Neuronal stem cell (in vitro differentiated cells): ENCODE measurements around the gene CLDN14. TPM values are rescaled to one million over a fixed set of nuclear protein-coding genes. Genes with fewer than 3 reads are reported as not detected.

Experiments used
- DNase-seq: peaks from one replicate; pipeline ENCODE4 v3.0.0-alpha.2; 2013; ENCODE audit warnings: low spot score
- H2AFZ ChIP-seq: one replicate; pipeline ENCODE4 v1.6.1; 2013; ENCODE audit warnings: mild to moderate bottlenecking, low read length, inconsistent platforms
- H2AK5ac ChIP-seq: 2 replicates; pipeline ENCODE4 v1.6.1; 2013; ENCODE audit warnings: low read depth, mild to moderate bottlenecking, inconsistent platforms, low read length, moderate library complexity, mixed read lengths
- H2BK120ac ChIP-seq: 2 replicates; pipeline ENCODE4 v1.6.1; 2013; ENCODE audit warnings: low read depth, mild to moderate bottlenecking, inconsistent platforms, low read length, moderate library complexity, mixed read lengths
- H2BK12ac ChIP-seq: one replicate; pipeline ENCODE4 v1.6.1; 2013; ENCODE audit warnings: low read length, inconsistent platforms
- H2BK15ac ChIP-seq: 2 replicates; pipeline ENCODE4 v1.6.1; 2013; ENCODE audit warnings: mild to moderate bottlenecking, low read length, inconsistent platforms, mixed read lengths
- H2BK5ac ChIP-seq: one replicate; pipeline ENCODE4 v1.6.1; 2013; ENCODE audit warnings: inconsistent platforms, mild to moderate bottlenecking, low read length, moderate library complexity
- H3K14ac ChIP-seq: one replicate; pipeline ENCODE4 v1.6.1; 2013; ENCODE audit warnings: low read length, inconsistent platforms
- H3K18ac ChIP-seq: 2 replicates; pipeline ENCODE4 v1.6.1; 2013; ENCODE audit warnings: low read length, inconsistent platforms
- H3K23ac ChIP-seq: 2 replicates; pipeline ENCODE4 v1.6.1; 2013; ENCODE audit warnings: low read depth, mild to moderate bottlenecking, mixed read lengths, low read length, inconsistent platforms; ENCODE audit not compliant: poor library complexity
- H3K27ac ChIP-seq: replicated peaks from 3 replicates; pipeline ENCODE4 v1.5.1; 2013; ENCODE audit warnings: low read length, inconsistent platforms
- H3K27me3 ChIP-seq, 3 experiments: 2 replicates each; pipeline ENCODE4 v1.6.1; 2013; ENCODE audit warnings: low read length in 3 of 3, mild to moderate bottlenecking in 2 of 3, inconsistent platforms in 1 of 3, low read depth in 1 of 3, mixed read lengths in 1 of 3, moderate library complexity in 1 of 3; ENCODE audit not compliant: control insufficient read depth in 3 of 3, insufficient read depth in 3 of 3
- H3K36me3 ChIP-seq, 2 donors: replicated peaks in 1 of 2; 2 replicates each; pipeline ENCODE4 v1.6.1; 2013; ENCODE audit warnings: low read length in 2 of 2; ENCODE audit not compliant: control insufficient read depth in 2 of 2, insufficient read depth in 2 of 2
- H3K4ac ChIP-seq: 2 replicates; pipeline ENCODE4 v1.6.1; 2013; ENCODE audit warnings: inconsistent platforms, mild to moderate bottlenecking, low read length, moderate library complexity
- H3K4me1 ChIP-seq, 2 donors: 1 replicate in 1 of 2; 2 replicates in 1 of 2; pipeline ENCODE4 v1.6.1; 2013; ENCODE audit warnings: low read length in 2 of 2, low read depth in 1 of 2; ENCODE audit not compliant: control insufficient read depth in 2 of 2, insufficient read depth in 1 of 2
- H3K4me2 ChIP-seq: one replicate; pipeline ENCODE4 v1.6.1; 2013; ENCODE audit warnings: mild to moderate bottlenecking, low read length, inconsistent platforms; ENCODE audit not compliant: insufficient read depth, poor library complexity, severe bottlenecking
- H3K4me3 ChIP-seq, 2 donors: 2 replicates each; pipeline ENCODE4 v1.5.1; 2013; ENCODE audit warnings: low read length in 2 of 2, mild to moderate bottlenecking in 2 of 2, inconsistent platforms in 1 of 2, moderate library complexity in 1 of 2
- H3K79me1 ChIP-seq: one replicate; pipeline ENCODE4 v1.6.1; 2013; ENCODE audit warnings: low read depth, mild to moderate bottlenecking, inconsistent platforms, low read length, moderate library complexity
- H3K9ac ChIP-seq: one replicate; pipeline ENCODE4 v1.6.1; 2013; ENCODE audit warnings: mild to moderate bottlenecking, low read depth, low read length, inconsistent platforms; ENCODE audit not compliant: poor library complexity
- H3K9me3 ChIP-seq, 2 donors: replicated peaks in 1 of 2; 2 replicates each; pipeline versions ENCODE3 to v1.6.1; 2013; ENCODE audit warnings: low read length in 2 of 2, mild to moderate bottlenecking in 2 of 2, inconsistent platforms in 1 of 2, low read depth in 1 of 2, mixed read lengths in 1 of 2, moderate library complexity in 1 of 2; ENCODE audit not compliant: control insufficient read depth in 2 of 2, insufficient read depth in 1 of 2
- H4K8ac ChIP-seq: one replicate; pipeline ENCODE4 v1.6.1; 2013; ENCODE audit warnings: low read depth, mild to moderate bottlenecking, inconsistent platforms, low read length, moderate library complexity
- H4K91ac ChIP-seq: one replicate; pipeline ENCODE4 v1.6.1; 2013; ENCODE audit warnings: low read length, low read depth, mild to moderate bottlenecking, inconsistent platforms; ENCODE audit not compliant: poor library complexity
- WGBS, 2 donors: extraction: QIAGEN DNeasy Blood & Tissue Kit; methylation state at CpG; one replicate each; pipeline ENCODE4 v1.1.7; 2013; ENCODE audit warnings: missing lambda C conversion rate in 2 of 2, mixed read lengths in 1 of 2; ENCODE audit not compliant: insufficient read length in 2 of 2, insufficient replicate concordance in 1 of 2; ENCODE audit errors: extremely low coverage in 2 of 2; 5-methylcytosine and 5-hydroxymethylcytosine counted together
- polyA plus RNA-seq, 2 experiments: library from polyadenylated mRNA; stranded (reverse); fragments of 200-250 nt; gene quantifications; one replicate each; pipeline ENCODE4 v1.2.3, GENCODE V29; 2013

Gene CLDN14, protein sequence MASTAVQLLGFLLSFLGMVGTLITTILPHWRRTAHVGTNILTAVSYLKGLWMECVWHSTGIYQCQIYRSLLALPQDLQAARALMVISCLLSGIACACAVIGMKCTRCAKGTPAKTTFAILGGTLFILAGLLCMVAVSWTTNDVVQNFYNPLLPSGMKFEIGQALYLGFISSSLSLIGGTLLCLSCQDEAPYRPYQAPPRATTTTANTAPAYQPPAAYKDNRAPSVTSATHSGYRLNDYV
- polyA plus RNA-seq (2013, experiment 1 of 2): not detected
- polyA plus RNA-seq (2013, experiment 2 of 2): not detected

DNA sequence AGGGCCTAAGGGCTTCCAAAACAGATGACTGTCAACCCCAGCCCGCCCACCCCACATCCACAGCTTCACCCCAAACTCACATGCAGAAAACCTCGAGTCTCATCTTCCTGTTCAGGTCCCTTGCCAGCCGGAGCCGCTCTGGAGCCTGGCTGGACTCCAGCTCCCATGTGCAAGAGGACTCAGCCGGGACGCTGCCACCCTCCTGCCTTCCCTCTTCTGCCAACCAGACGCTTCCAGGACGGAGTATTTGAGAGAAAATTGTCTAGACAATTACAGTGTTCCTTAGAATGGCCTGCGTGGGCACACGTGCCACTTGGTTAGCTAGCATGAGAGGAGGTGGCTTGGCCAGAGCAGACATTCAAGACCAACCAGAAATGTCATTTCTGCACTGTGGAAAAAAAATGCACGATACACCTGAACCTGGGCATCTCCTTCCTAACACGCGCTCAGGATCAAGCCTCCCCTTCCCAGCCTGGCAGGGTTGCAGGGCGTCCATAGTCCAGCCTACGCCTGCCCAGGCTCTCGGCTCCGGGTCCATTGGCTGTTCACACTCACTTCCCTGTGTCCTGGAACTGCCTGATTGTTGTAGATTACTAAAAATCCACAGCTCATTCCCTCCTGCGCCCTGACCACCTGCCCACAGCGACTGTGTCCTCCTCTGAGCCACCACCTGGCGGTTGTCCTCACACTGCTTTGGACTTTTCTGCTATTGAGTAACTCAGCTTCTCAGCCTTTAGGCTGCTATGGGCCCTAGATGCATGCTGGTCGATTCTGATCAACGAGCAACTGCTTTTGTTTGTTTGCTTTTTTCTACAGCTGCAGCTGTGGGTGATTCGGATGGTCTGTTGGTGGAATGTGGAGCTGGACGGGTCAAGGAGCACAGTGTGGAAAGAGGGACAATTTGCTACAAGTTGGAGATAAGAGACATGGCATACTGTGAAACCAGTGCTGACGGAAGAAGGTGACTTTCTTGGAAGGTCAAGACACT is at the start of gene CLDN14:
Gene CLDN14 (minus strand): TSS at position 708 of the 988 bp plus-strand sequence. CDS start 18,427 bp downstream, outside the sequence.
- H3K27me3 ChIP-seq: peaks cover 0 to 35% (median 0%) of the 10 kb centered on the region in 3 experiments
- no CpG with 5 or more reads among the region's 25 CpGs for WGBS, 2 donors
- H2BK120ac ChIP-seq: no peak within 1 kb of the TSS
- H3K4ac ChIP-seq: peak within 1 kb of the TSS; percentile 7
- no peak within 1 kb of the TSS for H4K91ac ChIP-seq
- H3K9me3 ChIP-seq: no peaks in the 10 kb centered on the region
- no peak within 1 kb of the TSS for H3K4me2 ChIP-seq
- H2BK5ac ChIP-seq: no peak within 1 kb of the TSS
- no peak within 1 kb of the TSS for H3K27ac ChIP-seq
- H3K4me3 ChIP-seq: no peak within 1 kb of the TSS
- no peak for DNase-seq
- H3K4me1 ChIP-seq: peaks cover 0 to 4% of the 10 kb centered on the region in 2 donors
- no peak within 1 kb of the TSS for H2AK5ac ChIP-seq
- no peak within 1 kb of the TSS for H2BK15ac ChIP-seq
- H2AFZ ChIP-seq: no peak within 1 kb of the TSS
- H3K23ac ChIP-seq: no peak within 1 kb of the TSS
- H3K14ac ChIP-seq: no peak within 1 kb of the TSS
- H3K18ac ChIP-seq: peak within 1 kb of the TSS; percentile 57
- no peak within 1 kb of the TSS for H2BK12ac ChIP-seq
- H4K8ac ChIP-seq: no peak within 1 kb of the TSS
- no peaks in the 10 kb centered on the region for H3K79me1 ChIP-seq
- no peak within 1 kb of the TSS for H3K9ac ChIP-seq
- H3K36me3 ChIP-seq: no peaks in the 10 kb centered on the region

DNA sequence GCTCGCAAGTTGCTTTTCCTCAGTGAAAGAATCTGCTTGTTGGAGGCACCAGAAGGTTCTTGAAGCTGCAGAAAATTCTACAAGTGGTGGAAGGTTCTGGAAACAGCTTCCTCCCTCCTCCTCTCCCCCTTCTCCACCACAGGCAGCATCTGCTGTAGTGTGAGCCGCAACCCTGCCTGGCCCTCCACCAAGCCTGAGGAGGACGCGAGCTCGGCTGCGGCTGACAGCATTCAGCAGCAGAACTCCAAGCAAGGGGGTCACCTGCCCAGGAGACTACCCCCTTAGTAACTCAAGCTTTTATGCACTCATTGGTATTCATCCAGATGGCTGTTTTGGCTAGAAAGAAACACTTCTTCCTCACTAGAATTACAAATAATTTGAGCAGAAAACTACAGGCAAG is 48.8 kb upstream of the CLDN14 start:
- no peak overlapping the region for H2AFZ ChIP-seq
- H3K36me3 ChIP-seq: no peaks in the 10 kb centered on the region
- H3K14ac ChIP-seq: peak overlapping the region; percentile 71
- H4K91ac ChIP-seq: no peak overlapping the region
- no peak overlapping the region for H3K27ac ChIP-seq
- H2BK15ac ChIP-seq: no peak overlapping the region
- H2BK12ac ChIP-seq: no peak overlapping the region
- peak overlapping the region; percentile 53 for H3K4ac ChIP-seq
- no CpG with 5 or more reads among the region's 6 CpGs for WGBS, 2 donors
- H3K4me2 ChIP-seq: no peak overlapping the region
- H2BK120ac ChIP-seq: no peak overlapping the region
- H3K4me3 ChIP-seq: no peak overlapping the region
- no peaks in the 10 kb centered on the region for H3K79me1 ChIP-seq
- DNase-seq: no peak
- H2AK5ac ChIP-seq: no peak overlapping the region
- no peak overlapping the region for H3K18ac ChIP-seq
- H3K9ac ChIP-seq: no peak overlapping the region
- H3K9me3 ChIP-seq: peaks cover 0 to 2% of the 10 kb centered on the region in 2 donors
- H3K4me1 ChIP-seq: no peaks in the 10 kb centered on the region
- H4K8ac ChIP-seq: peak overlapping the region; percentile 99
- H3K27me3 ChIP-seq: peaks cover 0 to 11% (median 0%) of the 10 kb centered on the region in 3 experiments
- no peak overlapping the region for H2BK5ac ChIP-seq
- no peak overlapping the region for H3K23ac ChIP-seq

DNA sequence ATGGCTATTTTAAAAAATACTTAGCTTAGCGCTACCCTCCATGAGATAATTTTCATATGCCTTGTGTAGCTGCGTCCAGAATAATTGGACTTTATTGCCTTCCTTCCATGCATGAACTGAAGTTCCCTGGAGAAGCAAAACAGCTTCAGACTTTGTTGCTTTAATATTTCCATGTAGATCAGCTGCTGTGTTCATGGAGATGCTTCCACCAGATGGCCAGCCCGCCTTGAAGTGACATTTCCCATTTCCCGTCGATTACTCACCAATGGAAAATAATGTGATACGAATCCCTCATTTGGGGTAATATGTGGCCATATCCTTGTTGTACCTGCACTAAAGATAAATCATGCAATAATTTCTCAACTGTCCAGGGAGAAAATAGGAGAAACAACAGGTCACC is 47.4 kb upstream of the CLDN14 start:
- H3K36me3 ChIP-seq: no peaks in the 10 kb centered on the region
- H2BK15ac ChIP-seq: no peak overlapping the region
- H3K4ac ChIP-seq: no peak overlapping the region
- no peak overlapping the region for H3K23ac ChIP-seq
- no peak for DNase-seq
- no peak overlapping the region for H3K4me3 ChIP-seq
- H3K18ac ChIP-seq: no peak overlapping the region
- no peak overlapping the region for H2BK12ac ChIP-seq
- no peaks in the 10 kb centered on the region for H3K79me1 ChIP-seq
- no peak overlapping the region for H4K8ac ChIP-seq
- H2AK5ac ChIP-seq: no peak overlapping the region
- no peak overlapping the region for H2BK5ac ChIP-seq
- H4K91ac ChIP-seq: no peak overlapping the region
- no peak overlapping the region for H2AFZ ChIP-seq
- H3K9me3 ChIP-seq: peaks cover 0 to 2% of the 10 kb centered on the region in 2 donors
- H3K4me1 ChIP-seq: no peaks in the 10 kb centered on the region
- no peak overlapping the region for H3K4me2 ChIP-seq
- peaks cover 0 to 11% (median 0%) of the 10 kb centered on the region in 3 experiments for H3K27me3 ChIP-seq
- no peak overlapping the region for H3K9ac ChIP-seq
- H3K14ac ChIP-seq: no peak overlapping the region
- no CpG with 5 or more reads among the region's 6 CpGs for whole genome bisulfite sequencing, 2 donors
- no peak overlapping the region for H2BK120ac ChIP-seq
- no peak overlapping the region for H3K27ac ChIP-seq

DNA sequence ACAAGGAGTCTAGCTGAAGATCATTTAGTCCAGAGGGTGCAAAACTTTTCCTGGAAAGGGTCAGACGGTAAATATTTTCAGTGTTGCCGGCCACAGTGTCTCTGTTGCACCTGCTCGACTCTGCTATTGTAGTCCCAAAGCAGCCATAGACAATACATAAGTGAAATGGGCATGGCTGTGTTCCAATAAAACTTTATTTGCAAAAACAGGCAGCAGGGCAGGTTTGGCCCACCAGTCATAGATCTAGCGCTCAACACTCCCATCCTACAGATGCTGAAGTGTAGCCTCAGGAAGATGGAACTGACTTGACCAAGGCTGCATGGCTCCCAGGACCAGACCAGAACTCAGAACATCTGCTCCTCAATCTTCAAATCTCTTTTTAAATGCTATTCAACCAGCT is 46.2 kb upstream of the CLDN14 start:
- Histone ChIP-seq H3K9me3 (peaks cover 0 to 2% of the 10 kb centered on the region in 2 donors), H2AFZ (no peak overlapping the region), H2BK5ac (no peak overlapping the region), H2BK120ac (no peak overlapping the region), H3K4me2 (no peak overlapping the region), H3K27ac (no peak overlapping the region), H3K79me1 (no peaks in the 10 kb centered on the region), H2BK12ac (no peak overlapping the region), H2BK15ac (no peak overlapping the region), H3K14ac (no peak overlapping the region), H2AK5ac (no peak overlapping the region), H3K4ac (no peak overlapping the region), H4K91ac (no peak overlapping the region), H3K9ac (no peak overlapping the region), H3K18ac (no peak overlapping the region), H4K8ac (no peak overlapping the region), H3K23ac (no peak overlapping the region), H3K27me3 (peaks cover 0 to 11% (median 0%) of the 10 kb centered on the region in 3 experiments), H3K4me1 (no peaks in the 10 kb centered on the region), H3K4me3 (no peak overlapping the region), H3K36me3 (no peaks in the 10 kb centered on the region)
- WGBS, 2 donors: no CpG with 5 or more reads among the region's 4 CpGs
- no peak for DNase-seq
